GM23338 (cell line): ENCODE results near the gene EDIL3. TPM values are rescaled to one million over a fixed set of nuclear protein-coding genes. Genes with fewer than 3 reads are reported as not detected.

Experiments
- ATAC-seq: fragments of 200-7000 bp; cut with Tn5 transposase; 3 replicates; pipeline ENCODE4 v1.9.1; 2020
- DNase-seq: peaks from one replicate; pipeline ENCODE4 v3.0.0-alpha.2; 2015; ENCODE audit warnings: low spot score
- H2AFZ ChIP-seq: fragments of 200-600 bp; sonication (generic); 2 replicates; pipeline ENCODE4 v1.8.0; 2016; ENCODE audit warnings: antibody characterized with exemption, mild to moderate bottlenecking, moderate library complexity
- H3F3A ChIP-seq: fragments of 200-600 bp; sonication (generic); replicated peaks from 2 replicates; pipeline ENCODE4 v1.8.0; 2017; ENCODE audit warnings: antibody characterized with exemption, mixed run types, low read depth
- H3K27ac ChIP-seq: fragments of 200-600 bp; sonication (generic); 2 replicates; pipeline ENCODE4 v1.6.1; 2016; ENCODE audit warnings: low read depth
- H3K27me3 ChIP-seq: fragments of 200-600 bp; sonication (generic); 2 replicates; pipeline ENCODE4 v1.8.0; 2016; ENCODE audit warnings: mild to moderate bottlenecking, mixed run types, moderate library complexity; ENCODE audit not compliant: insufficient read depth
- H3K36me3 ChIP-seq: fragments of 200-600 bp; sonication (generic); 2 replicates; pipeline ENCODE4 v1.8.0; 2016; ENCODE audit warnings: mild to moderate bottlenecking; ENCODE audit not compliant: insufficient read depth
- H3K4me1 ChIP-seq: fragments of 200-600 bp; sonication (generic); 2 replicates; pipeline ENCODE4 v1.8.0; 2016; ENCODE audit warnings: mild to moderate bottlenecking, moderate library complexity; ENCODE audit not compliant: insufficient read depth
- H3K4me2 ChIP-seq: fragments of 200-600 bp; sonication (generic); 2 replicates; pipeline ENCODE4 v1.7.1; 2017; ENCODE audit warnings: mixed run types
- H3K4me3 ChIP-seq: fragments of 200-600 bp; sonication (generic); 2 replicates; pipeline ENCODE4 v1.6.1; 2016; ENCODE audit warnings: mixed run types
- H3K79me2 ChIP-seq: fragments of 200-600 bp; sonication (generic); replicated peaks from 2 replicates; pipeline ENCODE4 v1.8.0; 2017; ENCODE audit warnings: mild to moderate bottlenecking; ENCODE audit not compliant: insufficient read depth
- H3K9me2 ChIP-seq: fragments of 200-600 bp; sonication (generic); 2 replicates; pipeline ENCODE4 v1.8.0; 2017; ENCODE audit not compliant: insufficient read depth
- H4K20me1 ChIP-seq: fragments of 200-600 bp; sonication (generic); replicated peaks from 2 replicates; pipeline ENCODE4 v1.8.0; 2017; ENCODE audit warnings: mild to moderate bottlenecking; ENCODE audit not compliant: insufficient read depth
- H3K27ac Mint-ChIP-seq: 2 replicates; pipeline ENCODE4 v1.8.0; 2020; ENCODE audit warnings: inconsistent platforms, mild to moderate bottlenecking, moderate library complexity, mixed read lengths
- H3K27me3 Mint-ChIP-seq: 3 replicates; pipeline ENCODE4 v1.8.0; 2022; ENCODE audit warnings: low read depth, mild to moderate bottlenecking, moderate library complexity, mixed read lengths, inconsistent platforms; ENCODE audit not compliant: insufficient read depth, poor library complexity
- H3K36me3 Mint-ChIP-seq: 3 replicates; pipeline ENCODE4 v1.8.0; 2021; ENCODE audit warnings: low read depth, mild to moderate bottlenecking, inconsistent platforms, moderate library complexity, mixed read lengths
- H3K4me1 Mint-ChIP-seq: 3 replicates; pipeline ENCODE4 v1.8.0; 2020; ENCODE audit warnings: mild to moderate bottlenecking, inconsistent platforms, mixed read lengths
- H3K4me3 Mint-ChIP-seq: 3 replicates; pipeline ENCODE4 v1.8.0; 2021; ENCODE audit warnings: moderate library complexity, mild to moderate bottlenecking, inconsistent platforms, mixed read lengths
- H3K9me3 Mint-ChIP-seq: 3 replicates; pipeline ENCODE4 v1.8.0; 2020; ENCODE audit warnings: moderate library complexity, mild to moderate bottlenecking, inconsistent platforms, mixed read lengths
- CREB1 ChIP-seq: fragments of 250-450 bp; sonication (Bioruptor Pico); IDR thresholded peaks from 2 replicates; pipeline ENCODE4 v1.5.0; 2020; ENCODE audit warnings: low read depth, mild to moderate bottlenecking, moderate library complexity
- ETS1 ChIP-seq: IDR thresholded peaks from 2 replicates; pipeline ENCODE4 v1.6.1; 2016; ENCODE audit warnings: antibody characterized with exemption
- POLR2AphosphoS5 ChIP-seq: IDR thresholded peaks from 2 replicates; pipeline ENCODE4 v1.6.1; 2016; ENCODE audit warnings: antibody characterized with exemption, low read depth
- STAT1 ChIP-seq: IDR thresholded peaks from one replicate; pipeline ENCODE4 v1.6.1; 2016; ENCODE audit warnings: antibody characterized with exemption; ENCODE audit not compliant: unreplicated experiment
- ZNF462 ChIP-seq: fragments of 250-450 bp; sonication (Bioruptor Pico); IDR thresholded peaks from 2 replicates; pipeline ENCODE4 v1.5.0; 2020; ENCODE audit warnings: mild to moderate bottlenecking, moderate library complexity
- polyA plus RNA-seq: library from polyadenylated mRNA; unstranded; fragments of >200 nt; fragmentation: Nextera tagmentation; extraction: Ambion mirVana; gene quantifications from 2 replicates; pipeline ENCODE4 v1.2.1, GENCODE V29; 2016
- total RNA-seq: library from RNA; depleted of rRNA; stranded (reverse); fragments of >200 nt; shearing (Covaris generic); gene quantifications from 2 replicates; pipeline ENCODE4 v1.2.3, GENCODE V29; 2014
- TF ChIP-seq, protein P1 (sequence below): IDR thresholded peaks from one replicate; pipeline ENCODE4 v1.6.1; 2018; ENCODE audit warnings: antibody characterized with exemption; ENCODE audit not compliant: unreplicated experiment

Gene EDIL3
- total and polyA plus RNA-seq, 2 experiments from 2014 or later = 43.3 to 61.9 TPM

- H3K4me1 ChIP-seq = peaks cover 27% of the 10 kb centered on the region
Measured at GRCh38 chr5:84287951-84288350, 96.7 kb downstream of the EDIL3 start.

DNA sequence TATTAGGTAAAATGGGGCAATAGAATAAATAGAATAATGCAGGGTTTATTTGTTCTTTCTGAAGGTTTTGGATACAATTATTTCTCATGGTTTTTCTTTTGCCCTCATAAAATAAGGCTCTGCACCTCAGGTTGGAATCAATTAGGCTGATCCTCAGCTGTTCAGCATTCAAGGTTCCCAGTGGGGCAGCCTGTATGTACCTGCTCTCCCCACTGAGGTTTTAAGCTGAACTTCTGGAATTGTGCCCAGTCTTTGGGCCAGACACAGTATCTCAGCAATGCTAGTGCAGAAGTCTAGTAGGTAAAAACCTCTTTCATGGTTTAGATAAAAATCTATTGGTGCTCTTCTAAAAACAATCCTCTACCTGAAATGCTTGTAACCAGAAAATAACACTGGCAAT is 98.0 kb downstream of the EDIL3 start:
- Mint-ChIP-seq H3K27ac (no peak overlapping the region), H3K36me3 (no peaks in the 10 kb centered on the region), H3K27me3 (peaks cover 2% of the 10 kb centered on the region), H3K4me1 (peaks cover 24% of the 10 kb centered on the region), H3K4me3 (no peak overlapping the region), H3K9me3 (no peaks in the 10 kb centered on the region)
- Histone ChIP-seq H3K27me3 (no peaks in the 10 kb centered on the region), H3K27ac (no peak overlapping the region), H4K20me1 (no peaks in the 10 kb centered on the region), H3K79me2 (no peaks in the 10 kb centered on the region), H3K9me2 (no peaks in the 10 kb centered on the region), H3F3A (no peaks in the 10 kb centered on the region), H3K4me1 (peaks cover 21% of the 10 kb centered on the region; the same call in 1 of the 2 replicates), H3K36me3 (no peaks in the 10 kb centered on the region), H3K4me3 (no peak overlapping the region), H2AFZ (no peak overlapping the region), H3K4me2 (no peak overlapping the region)
- ATAC-seq (no peak), DNase-seq (no peak)
- no peak for TF ChIP-seq POLR2AphosphoS5
- TF ChIP-seq STAT1 = no peak
- TF ChIP-seq ZNF462 (CRISPR knock-in tag) = no peak
- TF ChIP-seq CREB1 (CRISPR knock-in tag) = no peak
- no peak for TF ChIP-seq ETS1

More at GRCh38 chr5:84287951-84288350, 96.7 kb downstream of the EDIL3 start:
- Mint-ChIP-seq H3K27me3 (peaks cover 2% of the 10 kb centered on the region), H3K36me3 (no peaks in the 10 kb centered on the region), H3K27ac (peak overlapping the region; percentile 32), H3K4me1 (peaks cover 24% of the 10 kb centered on the region), H3K4me3 (no peak overlapping the region), H3K9me3 (no peaks in the 10 kb centered on the region)
- no peaks in the 10 kb centered on the region for H3K9me2 ChIP-seq
- no peak overlapping the region for H2AFZ ChIP-seq
- H3K36me3 ChIP-seq = no peaks in the 10 kb centered on the region
- no peaks in the 10 kb centered on the region for H4K20me1 ChIP-seq
- H3K27me3 ChIP-seq = no peaks in the 10 kb centered on the region
- H3F3A ChIP-seq = no peaks in the 10 kb centered on the region
- ATAC-seq = no peak
- 0 out of 2 replicates have a peak overlapping the region, but pooled peaks have one; percentile 12 for H3K27ac ChIP-seq
- no peak for DNase-seq
- no peak overlapping the region; the same call in 1 of the 2 replicates for H3K4me2 ChIP-seq
- H3K79me2 ChIP-seq = peaks cover 3% of the 10 kb centered on the region; the same call in 1 of the 2 replicates
- no peak overlapping the region for H3K4me3 ChIP-seq
- TF ChIP-seq, protein P1, sequence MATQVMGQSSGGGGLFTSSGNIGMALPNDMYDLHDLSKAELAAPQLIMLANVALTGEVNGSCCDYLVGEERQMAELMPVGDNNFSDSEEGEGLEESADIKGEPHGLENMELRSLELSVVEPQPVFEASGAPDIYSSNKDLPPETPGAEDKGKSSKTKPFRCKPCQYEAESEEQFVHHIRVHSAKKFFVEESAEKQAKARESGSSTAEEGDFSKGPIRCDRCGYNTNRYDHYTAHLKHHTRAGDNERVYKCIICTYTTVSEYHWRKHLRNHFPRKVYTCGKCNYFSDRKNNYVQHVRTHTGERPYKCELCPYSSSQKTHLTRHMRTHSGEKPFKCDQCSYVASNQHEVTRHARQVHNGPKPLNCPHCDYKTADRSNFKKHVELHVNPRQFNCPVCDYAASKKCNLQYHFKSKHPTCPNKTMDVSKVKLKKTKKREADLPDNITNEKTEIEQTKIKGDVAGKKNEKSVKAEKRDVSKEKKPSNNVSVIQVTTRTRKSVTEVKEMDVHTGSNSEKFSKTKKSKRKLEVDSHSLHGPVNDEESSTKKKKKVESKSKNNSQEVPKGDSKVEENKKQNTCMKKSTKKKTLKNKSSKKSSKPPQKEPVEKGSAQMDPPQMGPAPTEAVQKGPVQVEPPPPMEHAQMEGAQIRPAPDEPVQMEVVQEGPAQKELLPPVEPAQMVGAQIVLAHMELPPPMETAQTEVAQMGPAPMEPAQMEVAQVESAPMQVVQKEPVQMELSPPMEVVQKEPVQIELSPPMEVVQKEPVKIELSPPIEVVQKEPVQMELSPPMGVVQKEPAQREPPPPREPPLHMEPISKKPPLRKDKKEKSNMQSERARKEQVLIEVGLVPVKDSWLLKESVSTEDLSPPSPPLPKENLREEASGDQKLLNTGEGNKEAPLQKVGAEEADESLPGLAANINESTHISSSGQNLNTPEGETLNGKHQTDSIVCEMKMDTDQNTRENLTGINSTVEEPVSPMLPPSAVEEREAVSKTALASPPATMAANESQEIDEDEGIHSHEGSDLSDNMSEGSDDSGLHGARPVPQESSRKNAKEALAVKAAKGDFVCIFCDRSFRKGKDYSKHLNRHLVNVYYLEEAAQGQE = no peak
